NCI-H82 treated with DMSO at 0.1 percent for 48 hours (cell line): ENCODE data around the gene PLA2G6.
"Not testable (repeated sequence)": the region's sequence is repeated elsewhere in the genome, so short reads cannot be mapped to it uniquely, and the experiment has no call there.

Experiments used
- DNase-seq: peaks from one replicate; lab custom pipeline; 2025; ENCODE audit not compliant: unreplicated experiment; lab: John Stamatoyannopoulos, UW

PLA2G6 gene

GRCh38 chr22:38086942-38087341 lies 94.7 kb downstream of the PLA2G6 start:
- no peak for DNase-seq

- DNase-seq = no peak
These were observed 95.4 kb downstream of the PLA2G6 start for GRCh38 chr22:38086001-38086845.

DNA sequence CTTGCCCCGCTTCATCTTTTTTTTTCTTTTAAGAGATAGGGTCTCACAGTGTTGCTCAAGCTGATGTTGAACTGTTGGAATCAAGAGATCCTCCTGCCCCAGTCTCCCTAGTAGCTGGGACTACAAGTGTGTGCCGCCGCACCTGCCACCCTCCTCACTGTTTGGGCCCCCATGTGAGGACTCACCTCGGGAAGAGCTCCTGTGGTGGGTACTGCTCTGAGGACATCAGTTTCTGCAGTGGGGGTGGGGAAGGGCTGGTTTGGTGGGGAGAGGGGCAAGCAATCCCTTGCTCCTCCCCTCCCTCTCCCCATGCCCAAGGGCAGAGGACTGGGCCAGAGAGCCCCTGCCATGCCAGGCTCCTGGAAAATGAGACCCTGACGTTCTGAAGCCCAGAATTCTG lies 96.1 kb downstream of the PLA2G6 start:
- DNase-seq = no peak

- no peak for DNase-seq
These were observed 96.6 kb downstream of the PLA2G6 start for GRCh38 chr22:38085056-38085455.

GRCh38 chr22:38083931-38084631 lies 97.5 kb downstream of the PLA2G6 start, which contains the start of gene SLC16A8:
Gene SLC16A8 (minus strand): TSS chr22:38084184. CDS start chr22:38082873, 1,311 bp downstream.
- DNase-seq = no peak

DNA sequence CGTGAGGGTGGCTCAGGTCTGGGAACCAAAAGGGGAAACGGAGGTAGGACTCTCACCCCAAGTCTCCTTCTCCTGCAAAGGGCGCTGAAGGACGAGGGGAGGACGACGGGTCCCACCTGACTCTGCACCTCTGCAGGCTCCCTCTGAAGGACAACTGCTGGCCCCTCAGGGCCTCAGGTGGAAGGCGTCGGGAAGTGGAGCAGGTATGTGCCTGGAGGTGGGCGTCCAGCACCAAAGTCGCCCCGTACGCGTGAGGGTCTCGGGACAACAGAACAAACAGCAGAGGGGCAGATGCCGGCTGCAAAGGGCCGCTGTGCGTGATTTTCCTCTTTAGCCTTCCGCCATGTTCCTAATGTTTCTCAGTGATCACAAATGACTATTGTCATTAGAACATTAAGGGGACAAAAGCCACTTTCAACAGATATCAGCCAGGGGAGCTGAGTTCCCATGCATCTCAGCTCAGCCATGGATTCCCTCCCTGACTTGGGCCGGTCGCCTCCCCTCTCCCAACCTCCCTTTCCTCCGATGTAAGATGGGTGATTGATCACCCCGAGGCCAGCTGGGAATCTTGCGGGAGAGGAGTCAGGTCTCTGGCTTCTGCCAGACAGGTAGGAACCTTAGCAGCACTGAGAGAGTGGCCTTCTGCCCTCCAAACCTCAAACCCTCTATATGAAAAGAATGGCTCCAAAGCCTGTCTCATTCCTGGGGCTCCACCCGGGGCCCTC lies 98.5 kb downstream of the PLA2G6 start:
- no peak for DNase-seq

- DNase-seq = no peak
These were observed 99.4 kb downstream of the PLA2G6 start for GRCh38 chr22:38081941-38082828.

- no peak for DNase-seq
These were observed 100.0 kb downstream of the PLA2G6 start for GRCh38 chr22:38081636-38081940.

GRCh38 chr22:38080850-38081635 lies 100.6 kb downstream of the PLA2G6 start:
- DNase-seq = no peak

DNA sequence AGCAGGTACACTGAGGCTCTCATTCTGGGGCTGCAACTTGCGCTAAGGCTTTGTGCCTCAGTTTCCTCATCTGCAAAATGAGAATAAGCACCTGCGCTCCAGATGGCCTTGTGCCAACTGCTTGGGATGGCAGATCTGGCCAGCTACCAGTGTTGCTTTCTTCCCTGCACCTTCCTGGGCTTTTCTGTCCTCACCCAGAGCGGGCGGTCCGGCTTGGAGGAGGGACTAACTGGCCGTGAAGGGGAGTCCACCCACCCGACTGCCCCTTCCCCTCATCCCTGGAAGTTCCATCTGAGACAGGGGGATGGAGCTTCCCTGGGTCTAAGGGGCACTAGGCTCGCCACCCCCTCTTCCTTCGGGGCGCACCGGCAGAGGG lies 101.2 kb downstream of the PLA2G6 start:
- no peak for DNase-seq

DNA sequence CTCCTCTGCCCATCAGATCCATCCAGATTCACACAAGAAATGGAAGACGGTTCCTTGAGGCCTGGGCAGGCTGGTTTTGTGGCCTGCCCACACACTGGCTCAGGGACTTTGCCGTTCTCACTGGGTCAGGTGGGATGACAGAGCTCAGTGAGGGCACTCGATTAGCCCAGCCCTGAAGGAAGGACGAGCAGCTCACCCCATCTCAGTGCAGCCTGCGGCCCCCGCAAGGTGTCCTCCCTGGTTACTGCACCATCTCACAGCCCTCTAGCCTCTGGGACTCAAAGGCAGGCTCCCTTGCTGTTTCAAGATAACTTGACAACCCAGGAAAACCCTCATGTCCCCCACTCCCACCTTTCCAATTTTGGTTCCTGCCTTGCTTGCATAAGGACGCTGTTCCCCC lies 101.8 kb downstream of the PLA2G6 start:
- DNase-seq = no peak

- DNase-seq = not testable (repeated sequence)
These were observed 102.4 kb downstream of the PLA2G6 start for GRCh38 chr22:38079208-38079607.

DNA sequence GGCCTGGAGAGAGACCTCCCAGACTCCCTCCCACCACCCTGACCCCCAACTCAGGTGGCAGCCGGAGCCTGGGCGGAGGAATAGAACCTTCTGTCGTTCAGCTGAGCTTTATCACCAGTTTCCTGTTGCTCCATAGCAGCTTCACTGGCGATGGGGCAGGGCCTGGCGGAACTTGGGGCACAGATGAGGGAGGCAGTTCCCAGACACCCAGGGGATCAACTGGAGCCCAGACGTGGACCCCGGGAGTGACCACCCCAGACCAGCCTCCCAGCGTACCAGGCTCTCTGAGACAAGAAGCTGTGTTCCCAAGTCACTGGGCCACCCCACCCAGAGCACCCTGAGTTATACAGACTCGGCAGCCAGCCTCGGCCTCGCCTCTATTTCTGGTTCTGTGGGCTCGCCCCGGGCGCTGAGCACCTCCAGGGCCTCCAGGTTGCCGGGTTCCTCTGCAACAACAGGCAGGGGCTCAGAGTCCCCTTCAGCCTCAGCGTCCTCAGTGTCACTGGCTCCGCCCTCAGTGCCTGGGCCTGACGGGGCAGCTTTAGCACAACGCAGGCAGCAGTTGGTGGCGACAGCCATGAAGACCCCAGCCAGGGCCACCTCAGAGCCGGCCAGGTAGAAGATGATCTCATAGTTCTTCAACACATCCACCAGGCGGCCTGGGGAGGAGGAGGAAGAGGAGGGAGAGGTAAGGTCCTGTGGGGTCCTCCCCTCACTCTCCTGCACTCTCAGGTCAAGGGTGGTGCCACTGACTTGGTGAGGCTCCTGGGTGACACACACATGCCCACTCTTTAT lies 103.4 kb downstream of the PLA2G6 start:
- DNase-seq = no peak

DNA sequence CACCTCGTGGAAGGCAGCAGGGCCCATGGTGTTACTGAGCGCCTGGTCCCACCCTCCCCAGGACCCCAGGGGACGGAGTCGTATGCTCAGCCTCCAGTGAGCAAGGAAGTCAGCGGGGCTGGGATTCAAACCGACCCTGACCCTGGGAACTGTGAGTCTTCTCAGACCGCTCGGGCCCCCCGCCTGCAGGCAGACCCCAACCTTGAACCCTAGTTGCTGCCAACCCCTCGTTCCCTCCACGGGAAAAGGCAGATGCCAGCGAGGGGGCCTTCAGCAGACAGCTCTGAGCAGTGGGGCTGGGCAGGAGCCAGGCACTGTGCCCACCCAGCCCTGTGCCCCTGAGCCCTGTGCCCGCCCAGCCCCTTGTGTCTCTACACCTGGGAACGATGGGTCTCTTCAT lies 104.0 kb downstream of the PLA2G6 start:
- DNase-seq = no peak

- DNase-seq = no peak
These were observed 104.5 kb downstream of the PLA2G6 start for GRCh38 chr22:38077096-38077495.

DNA sequence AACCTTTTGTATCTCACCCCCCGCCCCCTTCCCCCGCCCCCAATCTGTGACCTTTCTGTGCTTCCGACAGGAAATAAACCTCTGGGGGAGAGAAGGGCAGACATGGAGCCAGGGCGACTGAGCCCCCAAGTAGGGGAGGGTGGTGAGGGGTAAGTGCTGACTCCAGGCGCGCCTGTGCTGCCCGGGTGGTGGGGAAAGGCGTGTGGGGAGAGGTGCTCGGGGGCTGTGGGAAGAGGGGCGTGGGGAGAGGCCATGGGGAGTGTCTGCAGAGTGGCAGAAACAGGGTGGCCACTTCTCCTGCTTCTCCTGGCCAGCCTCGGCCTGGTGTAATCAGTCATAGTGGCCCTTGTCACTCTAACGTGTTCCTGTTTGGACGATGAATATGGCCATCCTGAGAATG lies 105.7 kb downstream of the PLA2G6 start:
- DNase-seq = no peak

DNA sequence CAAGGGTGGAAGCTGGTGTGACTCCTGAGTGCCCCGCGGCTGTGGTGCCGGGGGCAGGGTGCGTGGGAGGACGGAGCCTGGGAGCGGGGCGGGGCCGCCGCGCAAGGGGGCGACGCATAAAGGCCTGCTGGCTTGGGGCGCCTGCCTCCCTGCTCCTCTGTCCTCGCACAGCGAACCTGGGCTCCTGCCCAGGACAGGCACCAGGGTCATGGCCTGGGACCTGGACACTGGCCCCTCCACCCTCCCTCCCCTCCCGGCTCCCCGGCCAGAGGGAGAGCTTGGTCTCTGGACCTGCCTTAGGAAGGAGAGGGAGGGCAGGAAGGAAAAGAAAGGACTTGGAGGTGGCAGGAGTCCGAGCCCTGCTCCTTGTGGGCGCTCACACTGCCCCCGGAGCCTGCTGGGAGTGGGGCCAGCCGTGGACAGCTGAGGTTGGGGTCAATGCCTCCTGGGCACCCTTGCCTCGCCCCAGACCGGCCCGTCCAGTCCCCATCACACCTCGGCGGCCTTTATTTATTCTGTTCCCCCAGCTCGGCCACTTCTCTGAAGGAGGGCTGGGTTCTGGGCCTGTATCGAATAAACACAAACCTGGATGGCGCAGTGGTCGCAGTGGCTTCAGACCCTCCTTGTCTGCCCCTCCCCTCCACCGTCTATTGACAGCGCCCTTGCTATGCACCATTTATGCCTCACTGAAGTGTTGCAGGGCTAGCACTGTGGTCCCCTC lies 106.4 kb downstream of the PLA2G6 start:
- DNase-seq = no peak

GRCh38 chr22:38074181-38075104 lies 107.2 kb downstream of the PLA2G6 start:
- DNase-seq = no peak
